ENCODE results near the gene ZNF500. TPM values are rescaled to one million over a fixed set of nuclear protein-coding genes. Genes with fewer than 3 reads are reported as not detected.

The ZNF500 gene
- total and polyA plus RNA-seq, 4 donors, result 3.0 to 7.4 (median 5.0) TPM

- TF ChIP-seq YY1 (IDR thresholded peaks at IDR 0.05) (no peak), RAD21 (IDR thresholded peaks at IDR 0.05) (no peak), NR2F2 (IDR thresholded peaks at IDR 0.05) (no peak), RXRA (IDR thresholded peaks at IDR 0.05) (no peak), HNF4A (conservative IDR thresholded peaks at IDR 0.05) (no peak), FOXA2 (IDR thresholded peaks at IDR 0.05) (no peak), HNF4G (IDR thresholded peaks at IDR 0.05) (no peak), GABPA (IDR thresholded peaks at IDR 0.05 in 1 of 2, conservative IDR thresholded peaks at IDR 0.05 in 1 of 2) (no peak), JUND (IDR thresholded peaks at IDR 0.05) (no peak), SP1 (IDR thresholded peaks at IDR 0.05) (no peak), EGR1 (IDR thresholded peaks at IDR 0.05; ENCODE audit: low read depth in 2 of 2) (no peak), TAF1 (conservative IDR thresholded peaks at IDR 0.05) (no peak)
- TF ChIP-seq, protein P1, sequence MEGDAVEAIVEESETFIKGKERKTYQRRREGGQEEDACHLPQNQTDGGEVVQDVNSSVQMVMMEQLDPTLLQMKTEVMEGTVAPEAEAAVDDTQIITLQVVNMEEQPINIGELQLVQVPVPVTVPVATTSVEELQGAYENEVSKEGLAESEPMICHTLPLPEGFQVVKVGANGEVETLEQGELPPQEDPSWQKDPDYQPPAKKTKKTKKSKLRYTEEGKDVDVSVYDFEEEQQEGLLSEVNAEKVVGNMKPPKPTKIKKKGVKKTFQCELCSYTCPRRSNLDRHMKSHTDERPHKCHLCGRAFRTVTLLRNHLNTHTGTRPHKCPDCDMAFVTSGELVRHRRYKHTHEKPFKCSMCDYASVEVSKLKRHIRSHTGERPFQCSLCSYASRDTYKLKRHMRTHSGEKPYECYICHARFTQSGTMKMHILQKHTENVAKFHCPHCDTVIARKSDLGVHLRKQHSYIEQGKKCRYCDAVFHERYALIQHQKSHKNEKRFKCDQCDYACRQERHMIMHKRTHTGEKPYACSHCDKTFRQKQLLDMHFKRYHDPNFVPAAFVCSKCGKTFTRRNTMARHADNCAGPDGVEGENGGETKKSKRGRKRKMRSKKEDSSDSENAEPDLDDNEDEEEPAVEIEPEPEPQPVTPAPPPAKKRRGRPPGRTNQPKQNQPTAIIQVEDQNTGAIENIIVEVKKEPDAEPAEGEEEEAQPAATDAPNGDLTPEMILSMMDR (IDR thresholded peaks at IDR 0.05; ENCODE audit: low read depth, low read length, missing input control), result no peak
- TF ChIP-seq, protein P2, sequence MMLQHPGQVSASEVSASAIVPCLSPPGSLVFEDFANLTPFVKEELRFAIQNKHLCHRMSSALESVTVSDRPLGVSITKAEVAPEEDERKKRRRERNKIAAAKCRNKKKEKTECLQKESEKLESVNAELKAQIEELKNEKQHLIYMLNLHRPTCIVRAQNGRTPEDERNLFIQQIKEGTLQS (IDR thresholded peaks at IDR 0.05), result no peak
- TF ChIP-seq, protein P3, sequence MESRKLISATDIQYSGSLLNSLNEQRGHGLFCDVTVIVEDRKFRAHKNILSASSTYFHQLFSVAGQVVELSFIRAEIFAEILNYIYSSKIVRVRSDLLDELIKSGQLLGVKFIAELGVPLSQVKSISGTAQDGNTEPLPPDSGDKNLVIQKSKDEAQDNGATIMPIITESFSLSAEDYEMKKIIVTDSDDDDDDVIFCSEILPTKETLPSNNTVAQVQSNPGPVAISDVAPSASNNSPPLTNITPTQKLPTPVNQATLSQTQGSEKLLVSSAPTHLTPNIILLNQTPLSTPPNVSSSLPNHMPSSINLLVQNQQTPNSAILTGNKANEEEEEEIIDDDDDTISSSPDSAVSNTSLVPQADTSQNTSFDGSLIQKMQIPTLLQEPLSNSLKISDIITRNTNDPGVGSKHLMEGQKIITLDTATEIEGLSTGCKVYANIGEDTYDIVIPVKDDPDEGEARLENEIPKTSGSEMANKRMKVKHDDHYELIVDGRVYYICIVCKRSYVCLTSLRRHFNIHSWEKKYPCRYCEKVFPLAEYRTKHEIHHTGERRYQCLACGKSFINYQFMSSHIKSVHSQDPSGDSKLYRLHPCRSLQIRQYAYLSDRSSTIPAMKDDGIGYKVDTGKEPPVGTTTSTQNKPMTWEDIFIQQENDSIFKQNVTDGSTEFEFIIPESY (IDR thresholded peaks at IDR 0.05), result no peak
- TF ChIP-seq, protein P4, sequence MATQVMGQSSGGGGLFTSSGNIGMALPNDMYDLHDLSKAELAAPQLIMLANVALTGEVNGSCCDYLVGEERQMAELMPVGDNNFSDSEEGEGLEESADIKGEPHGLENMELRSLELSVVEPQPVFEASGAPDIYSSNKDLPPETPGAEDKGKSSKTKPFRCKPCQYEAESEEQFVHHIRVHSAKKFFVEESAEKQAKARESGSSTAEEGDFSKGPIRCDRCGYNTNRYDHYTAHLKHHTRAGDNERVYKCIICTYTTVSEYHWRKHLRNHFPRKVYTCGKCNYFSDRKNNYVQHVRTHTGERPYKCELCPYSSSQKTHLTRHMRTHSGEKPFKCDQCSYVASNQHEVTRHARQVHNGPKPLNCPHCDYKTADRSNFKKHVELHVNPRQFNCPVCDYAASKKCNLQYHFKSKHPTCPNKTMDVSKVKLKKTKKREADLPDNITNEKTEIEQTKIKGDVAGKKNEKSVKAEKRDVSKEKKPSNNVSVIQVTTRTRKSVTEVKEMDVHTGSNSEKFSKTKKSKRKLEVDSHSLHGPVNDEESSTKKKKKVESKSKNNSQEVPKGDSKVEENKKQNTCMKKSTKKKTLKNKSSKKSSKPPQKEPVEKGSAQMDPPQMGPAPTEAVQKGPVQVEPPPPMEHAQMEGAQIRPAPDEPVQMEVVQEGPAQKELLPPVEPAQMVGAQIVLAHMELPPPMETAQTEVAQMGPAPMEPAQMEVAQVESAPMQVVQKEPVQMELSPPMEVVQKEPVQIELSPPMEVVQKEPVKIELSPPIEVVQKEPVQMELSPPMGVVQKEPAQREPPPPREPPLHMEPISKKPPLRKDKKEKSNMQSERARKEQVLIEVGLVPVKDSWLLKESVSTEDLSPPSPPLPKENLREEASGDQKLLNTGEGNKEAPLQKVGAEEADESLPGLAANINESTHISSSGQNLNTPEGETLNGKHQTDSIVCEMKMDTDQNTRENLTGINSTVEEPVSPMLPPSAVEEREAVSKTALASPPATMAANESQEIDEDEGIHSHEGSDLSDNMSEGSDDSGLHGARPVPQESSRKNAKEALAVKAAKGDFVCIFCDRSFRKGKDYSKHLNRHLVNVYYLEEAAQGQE (IDR thresholded peaks at IDR 0.05), result no peak
- TF ChIP-seq, protein P5, sequence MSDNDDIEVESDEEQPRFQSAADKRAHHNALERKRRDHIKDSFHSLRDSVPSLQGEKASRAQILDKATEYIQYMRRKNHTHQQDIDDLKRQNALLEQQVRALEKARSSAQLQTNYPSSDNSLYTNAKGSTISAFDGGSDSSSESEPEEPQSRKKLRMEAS (IDR thresholded peaks at IDR 0.05), result no peak
- DNase-seq (ENCODE audit: low spot score), result no peak
- Histone ChIP-seq H3K9me3 (ENCODE audit: control insufficient read depth in 4 of 4, low read length in 3 of 4) (peaks cover 0 to 3% (median 0%) of the 10 kb centered on the region in 4 donors), H3K4me3 (ENCODE audit: low read depth in 1 of 3, low read length in 3 of 3) (no peak overlapping the region), H3K9ac (ENCODE audit: low read depth in 1 of 2, low read length in 2 of 2) (no peak overlapping the region), H3K4me1 (ENCODE audit: control insufficient read depth in 4 of 4, insufficient read depth in 4 of 4, low read length in 3 of 4) (no peaks in the 10 kb centered on the region), H3K27ac (ENCODE audit: low read depth in 1 of 2, low read length in 2 of 2) (no peak overlapping the region), H3K36me3 (ENCODE audit: control insufficient read depth in 4 of 4, insufficient read depth in 3 of 4, low read depth in 1 of 4, low read length in 3 of 4) (peaks cover 16 to 46% (median 21%) of the 10 kb centered on the region in 4 donors), H3K27me3 (ENCODE audit: control insufficient read depth in 4 of 4, insufficient read depth in 4 of 4, low read length in 3 of 4) (no peaks in the 10 kb centered on the region)
- WGBS, result 88% methylated on average over 8 of the region's 8 CpGs
Observed at GRCh38 chr16:4750896-4751295, 16.1 kb downstream of the ZNF500 start.
